GM19099 (cell line): ENCODE results near the gene MCF2L.

Experiments
- POLR2A ChIP-seq: IDR thresholded peaks from 3 replicates; pipeline ENCODE4 v1.6.1; 2011; ENCODE audit warnings: low read depth; ENCODE audit not compliant: insufficient read length; ENCODE audit errors: extremely low read depth

MCF2L gene

GRCh38 chr13:113046128-113046882 is 77.3 kb downstream of the MCF2L start:
- no peak for TF ChIP-seq POLR2A

GRCh38 chr13:113046883-113047244 is 77.8 kb downstream of the MCF2L start:
- TF ChIP-seq POLR2A, result no peak

- TF ChIP-seq POLR2A, result no peak
These were observed 78.6 kb downstream of the MCF2L start for GRCh38 chr13:113047587-113047986.

GRCh38 chr13:113048766-113049165 is 79.8 kb downstream of the MCF2L start:
- no peak for TF ChIP-seq POLR2A

- no peak for TF ChIP-seq POLR2A
These were observed 80.5 kb downstream of the MCF2L start for GRCh38 chr13:113049521-113049941.

GRCh38 chr13:113049981-113050380 is 81.0 kb downstream of the MCF2L start:
- no peak for TF ChIP-seq POLR2A

- TF ChIP-seq POLR2A, result no peak
These were observed 81.9 kb downstream of the MCF2L start for GRCh38 chr13:113050734-113051431.

- no peak for TF ChIP-seq POLR2A
These were observed 82.6 kb downstream of the MCF2L start for GRCh38 chr13:113051641-113052040.

- TF ChIP-seq POLR2A, result no peak
These were observed 83.2 kb downstream of the MCF2L start for GRCh38 chr13:113052206-113052605.

- no peak for TF ChIP-seq POLR2A
These were observed 84.0 kb downstream of the MCF2L start for GRCh38 chr13:113052971-113053370.

GRCh38 chr13:113053376-113053775 is 84.4 kb downstream of the MCF2L start:
- TF ChIP-seq POLR2A, result no peak

- no peak for TF ChIP-seq POLR2A
These were observed 85.0 kb downstream of the MCF2L start for GRCh38 chr13:113053801-113054604.

- no peak for TF ChIP-seq POLR2A
These were observed 88.1 kb downstream of the MCF2L start for GRCh38 chr13:113057084-113057483.

- TF ChIP-seq POLR2A, result no peak
These were observed 89.3 kb downstream of the MCF2L start for GRCh38 chr13:113058129-113058987.

- no peak for TF ChIP-seq POLR2A
These were observed 90.2 kb downstream of the MCF2L start for GRCh38 chr13:113058988-113059850.
